GM21423 (cell line): Measurements from ENCODE around the gene APOLD1.
A peak's percentile ranks its signal among the peaks of the same experiment; 100 is the strongest.
"Not testable (repeated sequence)": the region's sequence is repeated elsewhere in the genome, so short reads cannot be mapped to it uniquely, and the experiment has no call there.

ENCODE experiments used
- ATAC-seq: cut with Tn5 transposase; IDR thresholded peaks from one replicate; pipeline ENCODE4 v1.9.1; 2021; ENCODE audit warnings: mild to moderate bottlenecking, moderate library complexity; ENCODE audit not compliant: unreplicated experiment

The APOLD1 gene

GRCh38 chr12:12784116-12784515 lies 1.3 kb upstream of the APOLD1 start:
- no peak for ATAC-seq

- peak; percentile 8 for ATAC-seq
Observed at GRCh38 chr12:12786351-12786705, 869 bp downstream of the APOLD1 start.

- ATAC-seq, result peak; percentile 84
Observed at GRCh38 chr12:12786706-12787601, 1.5 kb downstream of the APOLD1 start.

GRCh38 chr12:12788131-12788530 lies 2.7 kb downstream of the APOLD1 start:
- no peak for ATAC-seq

- peak; percentile 59 for ATAC-seq
Observed at GRCh38 chr12:12788675-12789368, 3.4 kb downstream of the APOLD1 start.

- ATAC-seq, result no peak
Observed at GRCh38 chr12:12790956-12791355, 5.5 kb downstream of the APOLD1 start.

GRCh38 chr12:12791756-12792369 lies 6.4 kb downstream of the APOLD1 start:
- ATAC-seq, result no peak

- ATAC-seq, result no peak
Observed at GRCh38 chr12:12792421-12792820, 7.0 kb downstream of the APOLD1 start.

- no peak for ATAC-seq
Observed at GRCh38 chr12:12794686-12795085, 9.2 kb downstream of the APOLD1 start.

GRCh38 chr12:12796171-12796570 lies 10.7 kb downstream of the APOLD1 start:
- no peak for ATAC-seq

GRCh38 chr12:12796928-12797793 lies 11.7 kb downstream of the APOLD1 start:
- no peak for ATAC-seq

- ATAC-seq, result no peak
Observed at GRCh38 chr12:12797794-12798152, 12.3 kb downstream of the APOLD1 start.

- ATAC-seq, result no peak
Observed at GRCh38 chr12:12798480-12798879, 13.0 kb downstream of the APOLD1 start.

GRCh38 chr12:12799163-12799920 lies 13.9 kb downstream of the APOLD1 start:
- no peak for ATAC-seq

- ATAC-seq, result no peak
Observed at GRCh38 chr12:12800406-12801180, 15.1 kb downstream of the APOLD1 start.

GRCh38 chr12:12801656-12802055 lies 16.2 kb downstream of the APOLD1 start:
- ATAC-seq, result not testable (repeated sequence)

- peak; percentile 86 for ATAC-seq
Observed at GRCh38 chr12:12803186-12803585, 17.7 kb downstream of the APOLD1 start.

- ATAC-seq, result no peak
Observed at GRCh38 chr12:12804011-12804410, 18.6 kb downstream of the APOLD1 start.

GRCh38 chr12:12804432-12804886 lies 19.0 kb downstream of the APOLD1 start:
- no peak for ATAC-seq
